GM21786 (cell line): ENCODE results near the gene SOS1.
"Not testable (repeated sequence)": the region's sequence is repeated elsewhere in the genome, so short reads cannot be mapped to it uniquely, and the experiment has no call there.

Source experiments
- ATAC-seq: cut with Tn5 transposase; IDR thresholded peaks from one replicate; pipeline ENCODE4 v1.9.1; 2021; ENCODE audit not compliant: unreplicated experiment

Gene SOS1

GRCh38 chr2:39139511-39140237 is 18.8 kb upstream of the SOS1 start:
- no peak for ATAC-seq

GRCh38 chr2:39138837-39139211 is 18.0 kb upstream of the SOS1 start:
- ATAC-seq = no peak

GRCh38 chr2:39138187-39138836 is 17.5 kb upstream of the SOS1 start:
- ATAC-seq = not testable (repeated sequence)

- ATAC-seq = no peak
Measured at GRCh38 chr2:39136799-39137198, 15.9 kb upstream of the SOS1 start.

GRCh38 chr2:39135690-39136259 is 14.9 kb upstream of the SOS1 start:
- ATAC-seq = no peak

GRCh38 chr2:39133215-39133851 is 12.5 kb upstream of the SOS1 start:
- ATAC-seq = no peak

GRCh38 chr2:39128919-39129391 is 8.1 kb upstream of the SOS1 start:
- ATAC-seq = peak; percentile 48

- ATAC-seq = peak; percentile 55
Measured at GRCh38 chr2:39127973-39128372, 7.1 kb upstream of the SOS1 start.

- ATAC-seq = no peak
Measured at GRCh38 chr2:39124746-39125057, 3.9 kb upstream of the SOS1 start.

GRCh38 chr2:39124000-39124745 is 3.3 kb upstream of the SOS1 start:
- peak; percentile 46 for ATAC-seq

- ATAC-seq = no peak
Measured at GRCh38 chr2:39123436-39123999, 2.7 kb upstream of the SOS1 start.

- ATAC-seq = no peak
Measured at GRCh38 chr2:39121523-39122063, 742 bp upstream of the SOS1 start.

- peak; percentile 7 for ATAC-seq
Measured at GRCh38 chr2:39120521-39120770, 405 bp downstream of the SOS1 start.

GRCh38 chr2:39119732-39120520 is 925 bp downstream of the SOS1 start:
- peak; percentile 37 for ATAC-seq

GRCh38 chr2:39118786-39119499 is 1.9 kb downstream of the SOS1 start:
- ATAC-seq = no peak

- ATAC-seq = no peak
Measured at GRCh38 chr2:39115556-39115955, 5.3 kb downstream of the SOS1 start.

GRCh38 chr2:39114771-39115170 is 6.1 kb downstream of the SOS1 start:
- no peak for ATAC-seq

GRCh38 chr2:39109537-39109936 is 11.3 kb downstream of the SOS1 start:
- ATAC-seq = no peak

GRCh38 chr2:39108377-39108776 is 12.5 kb downstream of the SOS1 start:
- ATAC-seq = no peak
